Spleen (tissue), 13 donors: ENCODE results near the gene SNX30. TPM values are rescaled to one million over a fixed set of nuclear protein-coding genes. Genes with fewer than 3 reads are reported as not detected.

Experiments
- DNase-seq: peaks from one replicate; pipeline ENCODE4 v3.0.0-alpha.2; 2020
- H3K27ac ChIP-seq, 8 donors: fragments of 200-600 bp; sonication (generic) in 7 of 8; 1 replicate in 4 of 8; 2 replicates in 4 of 8; pipeline versions ENCODE4 v1.5.0 to v1.8.0; 2016 to 2021; ENCODE audit warnings: inconsistent platforms in 4 of 8, mild to moderate bottlenecking in 4 of 8, moderate library complexity in 1 of 8
- H3K27me3 ChIP-seq, 7 donors: fragments of 200-600 bp; sonication (generic) in 6 of 7; replicated peaks in 1 of 7; 1 replicate in 4 of 7; 2 replicates in 3 of 7; pipeline versions ENCODE4 v1.5.0 to v1.8.0; 2016 to 2021; ENCODE audit warnings: inconsistent platforms in 3 of 7, mild to moderate bottlenecking in 1 of 7
- H3K36me3 ChIP-seq, 6 donors: fragments of 200-600 bp; sonication (generic) in 5 of 6; 1 replicate in 4 of 6; 2 replicates in 2 of 6; pipeline versions ENCODE4 v1.5.0 to v1.8.0; 2016 to 2021; ENCODE audit warnings: inconsistent platforms in 2 of 6
- H3K4me1 ChIP-seq, 6 donors: fragments of 200-600 bp; sonication (generic) in 5 of 6; 1 replicate in 3 of 6; 2 replicates in 3 of 6; pipeline versions ENCODE4 v1.5.0 to v1.8.0; 2016 to 2021; ENCODE audit warnings: inconsistent platforms in 3 of 6
- H3K4me3 ChIP-seq, 8 donors: fragments of 200-600 bp; sonication (generic) in 7 of 8; 1 replicate in 4 of 8; 2 replicates in 4 of 8; pipeline versions ENCODE4 v1.5.0 to v1.8.0; 2016 to 2021; ENCODE audit warnings: inconsistent platforms in 4 of 8, mild to moderate bottlenecking in 4 of 8, moderate library complexity in 2 of 8
- H3K9me3 ChIP-seq, 8 donors: fragments of 200-600 bp; sonication (generic) in 7 of 8; 1 replicate in 4 of 8; 2 replicates in 4 of 8; pipeline versions ENCODE4 v1.5.0 to v1.8.0; 2016 to 2021; ENCODE audit warnings: inconsistent platforms in 4 of 8
- POLR2A ChIP-seq, 3 donors: fragments of 450-650 bp; IDR thresholded peaks; one replicate each; pipeline ENCODE4 v1.5.1; 2017; ENCODE audit warnings: antibody characterized with exemption in 3 of 3, mild to moderate bottlenecking in 1 of 3
- POLR2AphosphoS5 ChIP-seq, 3 donors: sonication (generic); formaldehyde crosslinking; IDR thresholded peaks; one replicate each; pipeline ENCODE4 v1.5.1; 2017; ENCODE audit warnings: antibody characterized with exemption in 3 of 3
- WGBS, 5 donors: extraction: QIAGEN DNeasy Blood & Tissue Kit in 3 of 5; methylation state at CpG; one replicate each; pipeline versions ENCODE4 v1.1.5 to v1.1.7; 2013 to 2018; 5-methylcytosine and 5-hydroxymethylcytosine counted together
- intact Hi-C: fragments of 100-400 bp; cut with DNase I; formaldehyde crosslinking; loops from one replicate; pipeline ENCODE4 v1.15.0; 2023; ENCODE audit warnings: low total_unique reads
- long read RNA-seq, 2 donors: transcript quantifications; one replicate each; lab custom pipeline, GENCODE V29; 2026
- polyA plus RNA-seq, 3 donors: library from polyadenylated mRNA; stranded (reverse); fragments of 200-250 nt; gene quantifications; one replicate each; pipeline ENCODE4 v1.2.1, GENCODE V29; 2013
- total RNA-seq, 7 donors: library from RNA; depleted of rRNA in 3 of 7; stranded (reverse); fragments of >200 nt in 3 of 7; fragmentation: NEBNext Ultra II Directional in 4 of 7; extraction: Animal tissue kit (Norgen Biotek cat#: 25700) in 4 of 7; gene quantifications; one replicate each; pipeline versions ENCODE4 v1.1.0 to v1.2.1, GENCODE V29; 2016 to 2021
- TF ChIP-seq, protein P1 (sequence below), 11 experiments: fragments of 200-600 bp in 7 of 11; fragments of 450-650 bp in 4 of 11; sonication (generic) in 4 of 11; IDR thresholded peaks in 8 of 11; conservative IDR thresholded peaks in 3 of 11; 1 replicate in 7 of 11; 2 replicates in 4 of 11; pipeline versions ENCODE4 v1.4.0 to v1.8.0; 2016 to 2021; ENCODE audit warnings: antibody characterized with exemption in 11 of 11, inconsistent platforms in 4 of 11, mild to moderate bottlenecking in 1 of 11
- donor health status: healthy with polysubstance abuse.
- donor health status: DM: no; HTN: no; CAD: no; lungs with moderate emphysema.
- donor health status: DM: no; HTN: no; CAD: no.
- donor health status: Bipolar disorder and iron deficiency.
- donor health status: healthy.
- donor health status: DM: no; HTN: no; CAD: no.
- donor health status: DM: yes; HTN: yes; CAD: no.

SNX30 gene, protein sequence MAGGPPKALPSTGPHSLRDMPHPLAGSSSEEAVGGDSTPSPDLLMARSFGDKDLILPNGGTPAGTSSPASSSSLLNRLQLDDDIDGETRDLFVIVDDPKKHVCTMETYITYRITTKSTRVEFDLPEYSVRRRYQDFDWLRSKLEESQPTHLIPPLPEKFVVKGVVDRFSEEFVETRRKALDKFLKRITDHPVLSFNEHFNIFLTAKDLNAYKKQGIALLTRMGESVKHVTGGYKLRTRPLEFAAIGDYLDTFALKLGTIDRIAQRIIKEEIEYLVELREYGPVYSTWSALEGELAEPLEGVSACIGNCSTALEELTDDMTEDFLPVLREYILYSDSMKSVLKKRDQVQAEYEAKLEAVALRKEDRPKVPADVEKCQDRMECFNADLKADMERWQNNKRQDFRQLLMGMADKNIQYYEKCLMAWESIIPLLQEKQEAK
- total RNA-seq, result 10 to 100 TPM; 10.1 to 23.3 (median 18.0) TPM
- polyA plus RNA-seq, result 1 to 10 TPM; 1.2 to 2.2 (median 2.0) TPM
- long read RNA-seq, donor 1, full-length matches to known transcripts, result 2 of 12 reads
- long read RNA-seq, donor 1, partial matches to known transcripts, result 10 of 12 reads
- long read RNA-seq, donor 1, other reads (novel, unspliced or antisense), result 0 of 12 reads
- long read RNA-seq, donor 2, full-length matches to known transcripts, result 1 of 1 reads
- long read RNA-seq, donor 2, partial matches to known transcripts, result 0 of 1 reads
- long read RNA-seq, donor 2, other reads (novel, unspliced or antisense), result 0 of 1 reads

GRCh38 chr9:112750016-112750763 lies at the start of gene SNX30:
Gene SNX30, plus strand, starts transcription at chr9:112750760. Its CDS starts 242 bp downstream, at chr9:112751002.
- peaks cover 0 to 70% (median 54%) of the 10 kb centered on the region in 6 donors for H3K4me1 ChIP-seq
- H3K4me3 ChIP-seq, result peak within 1 kb of the TSS; percentile 78 to 98 (median 86)
- DNase-seq, result peak; percentile 97
- no peaks in the 10 kb centered on the region for H3K27me3 ChIP-seq
- H3K9me3 ChIP-seq, result no peaks in the 10 kb centered on the region
- H3K27ac ChIP-seq, result peak within 1 kb of the TSS; percentile 73 to 93 (median 86)
- H3K36me3 ChIP-seq, result no peaks in the 10 kb centered on the region
- TF ChIP-seq, protein P1, sequence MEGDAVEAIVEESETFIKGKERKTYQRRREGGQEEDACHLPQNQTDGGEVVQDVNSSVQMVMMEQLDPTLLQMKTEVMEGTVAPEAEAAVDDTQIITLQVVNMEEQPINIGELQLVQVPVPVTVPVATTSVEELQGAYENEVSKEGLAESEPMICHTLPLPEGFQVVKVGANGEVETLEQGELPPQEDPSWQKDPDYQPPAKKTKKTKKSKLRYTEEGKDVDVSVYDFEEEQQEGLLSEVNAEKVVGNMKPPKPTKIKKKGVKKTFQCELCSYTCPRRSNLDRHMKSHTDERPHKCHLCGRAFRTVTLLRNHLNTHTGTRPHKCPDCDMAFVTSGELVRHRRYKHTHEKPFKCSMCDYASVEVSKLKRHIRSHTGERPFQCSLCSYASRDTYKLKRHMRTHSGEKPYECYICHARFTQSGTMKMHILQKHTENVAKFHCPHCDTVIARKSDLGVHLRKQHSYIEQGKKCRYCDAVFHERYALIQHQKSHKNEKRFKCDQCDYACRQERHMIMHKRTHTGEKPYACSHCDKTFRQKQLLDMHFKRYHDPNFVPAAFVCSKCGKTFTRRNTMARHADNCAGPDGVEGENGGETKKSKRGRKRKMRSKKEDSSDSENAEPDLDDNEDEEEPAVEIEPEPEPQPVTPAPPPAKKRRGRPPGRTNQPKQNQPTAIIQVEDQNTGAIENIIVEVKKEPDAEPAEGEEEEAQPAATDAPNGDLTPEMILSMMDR (IDR thresholded peaks at IDR 0.05 in 8 of 11, conservative IDR thresholded peaks at IDR 0.05 in 3 of 11), result peak in 5 of 11 experiments; percentile 10 to 46 (median 16)
- TF ChIP-seq POLR2A (IDR thresholded peaks at IDR 0.05), result peak in 1 of 3 donors; percentile 49
- peak; percentile 94 to 97 (median 96) for TF ChIP-seq POLR2AphosphoS5 (IDR thresholded peaks at IDR 0.05)
- intact Hi-C loops, result loop anchor here (5.0 kb wide), 1 partner anchor 33 kb away; the partner anchor contains the start of gene INIP
- WGBS, 5 donors, result 5 to 10% (median 6%) methylated on average over 31 to 49 of the region's 49 CpGs

- no peaks in the 10 kb centered on the region for H3K9me3 ChIP-seq
- TF ChIP-seq, protein P1 (IDR thresholded peaks at IDR 0.05 in 8 of 11, conservative IDR thresholded peaks at IDR 0.05 in 3 of 11), result no peak
- TF ChIP-seq POLR2AphosphoS5 (IDR thresholded peaks at IDR 0.05), result no peak
- TF ChIP-seq POLR2A (IDR thresholded peaks at IDR 0.05), result no peak
- H3K4me3 ChIP-seq, result no peak overlapping the region
- DNase-seq, result no peak
- intact Hi-C loops, result no loop called here
- peaks cover 0 to 54% (median 0%) of the 10 kb centered on the region in 6 donors for H3K36me3 ChIP-seq
- WGBS, 5 donors, result 89 to 99% (median 92%) methylated on average over 2 of the region's 2 CpGs
- H3K27ac ChIP-seq, result no peak overlapping the region
- H3K27me3 ChIP-seq, result no peaks in the 10 kb centered on the region
- peaks cover 0 to 25% (median 0%) of the 10 kb centered on the region in 6 donors for H3K4me1 ChIP-seq
These were observed 47.3 kb upstream of the SNX30 start for GRCh38 chr9:112703304-112703703.

DNA sequence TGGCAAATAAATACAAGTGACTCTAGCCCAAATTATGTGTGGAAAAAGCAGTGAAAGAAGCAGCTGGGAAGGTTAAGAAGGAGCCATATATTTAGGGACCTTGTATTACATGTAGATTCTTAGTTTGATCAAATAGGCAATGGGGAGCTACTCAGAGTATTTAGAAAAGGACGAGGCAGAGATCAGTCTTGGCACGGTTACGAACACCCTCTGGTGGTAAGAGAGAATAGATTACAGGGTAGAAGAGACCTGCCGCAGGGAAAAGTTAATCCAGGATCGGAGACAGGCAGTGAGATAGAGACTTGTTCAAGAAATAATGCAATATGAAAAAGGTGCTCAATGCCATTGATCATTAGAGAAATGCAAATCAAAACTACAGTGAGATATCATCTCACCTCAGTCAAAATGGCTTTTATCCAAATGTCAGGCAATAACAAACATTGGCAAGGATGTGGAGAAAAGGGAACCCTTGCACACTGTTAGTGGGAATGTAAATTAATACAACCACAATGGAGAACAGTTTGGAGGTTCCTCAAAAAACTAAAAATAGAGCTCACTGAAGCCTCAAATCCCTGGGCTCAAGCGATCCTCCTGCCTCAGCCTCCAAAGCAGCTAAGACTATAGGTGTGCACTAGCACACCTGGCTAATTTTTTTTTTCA lies 44.7 kb upstream of the SNX30 start:
- no peak for DNase-seq
- Histone ChIP-seq H3K36me3 (peaks cover 0 to 55% (median 4%) of the 10 kb centered on the region in 6 donors), H3K4me1 (peaks cover 0 to 25% (median 0%) of the 10 kb centered on the region in 6 donors), H3K9me3 (no peaks in the 10 kb centered on the region), H3K27me3 (no peaks in the 10 kb centered on the region), H3K27ac (no peak overlapping the region), H3K4me3 (no peak overlapping the region)
- intact Hi-C loops, result no loop called here
- TF ChIP-seq, protein P1 (IDR thresholded peaks at IDR 0.05 in 8 of 11, conservative IDR thresholded peaks at IDR 0.05 in 3 of 11), result peak in 1 of 11 experiments; percentile 11
- no peak for TF ChIP-seq POLR2A (IDR thresholded peaks at IDR 0.05)
- 79 to 88% (median 84%) methylated on average over 6 of the region's 6 CpGs for WGBS, 5 donors
